ENCODE results near the gene PRKD1.

- no peak for TF ChIP-seq POLR2AphosphoS5 (IDR thresholded peaks at IDR 0.05; ENCODE audit: low read depth, low read length)
- no peak for TF ChIP-seq POLR2A (IDR thresholded peaks at IDR 0.05; ENCODE audit: low read depth, low read length)
- TF ChIP-seq TAF1 (IDR thresholded peaks at IDR 0.05; ENCODE audit: low read depth, low read length): no peak
Observed at GRCh38 chr14:29663281-29663801, 264.3 kb downstream of the PRKD1 start.
